Measurements from ENCODE around the gene MNT. TPM values are rescaled to one million over a fixed set of nuclear protein-coding genes. Genes with fewer than 3 reads are reported as not detected.

Gene MNT
- polyA plus RNA-seq, 1 donor from 2014 or later, result 6.1 TPM

DNA sequence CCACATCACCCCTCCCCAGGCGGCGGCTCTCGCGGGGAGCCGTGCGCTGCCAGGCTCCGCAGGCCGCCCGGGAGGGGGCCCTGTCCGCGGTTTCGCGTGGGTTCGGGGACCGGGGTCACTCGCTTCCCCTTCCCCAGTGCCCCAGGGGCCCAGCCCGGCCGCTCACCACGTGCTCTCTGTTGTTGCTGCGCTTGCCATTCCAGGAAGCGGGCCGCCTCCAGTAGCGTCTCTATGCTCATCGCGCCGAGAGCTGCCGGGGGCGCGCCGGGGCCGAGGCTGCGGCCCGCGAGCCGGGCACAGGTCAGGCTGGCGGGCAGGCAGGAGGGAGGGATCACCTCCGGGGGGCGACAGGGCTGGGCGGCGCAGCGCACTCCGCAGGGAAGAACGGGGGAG is 390 bp downstream of the MNT start:
- Histone ChIP-seq H3K4me2 (ENCODE audit: low read length) (peak overlapping the region; percentile 33), H3K27me3 (ENCODE audit: insufficient read depth, low read depth, low read length) (no peaks in the 10 kb centered on the region), H2AFZ (ENCODE audit: low read depth, low read length) (no peak overlapping the region)

GRCh38 chr17:2399572-2400473 is 1.0 kb downstream of the MNT start:
- H3K9ac ChIP-seq (ENCODE audit: low read length), result peak overlapping the region; percentile 99
- no peaks in the 10 kb centered on the region for H3K36me3 ChIP-seq (ENCODE audit: insufficient read depth, low read length)
- H3K4me3 ChIP-seq (ENCODE audit: low read length), result peak overlapping the region; percentile 100
- TF ChIP-seq TAF1 (IDR thresholded peaks at IDR 0.05; ENCODE audit: low read depth), result peak; percentile 66
- TF ChIP-seq EP300 (conservative IDR thresholded peaks at IDR 0.05; ENCODE audit: poor library complexity, severe bottlenecking), result peak; percentile 73
- TF ChIP-seq POLR2AphosphoS5 (IDR thresholded peaks at IDR 0.05), result peak; percentile 96
- TF ChIP-seq SMC3 (conservative IDR thresholded peaks at IDR 0.05; ENCODE audit: poor library complexity), result no peak
- peak; percentile 65 for TF ChIP-seq REST (IDR thresholded peaks at IDR 0.05; ENCODE audit: borderline replicate concordance)
- TF ChIP-seq RAD21 (conservative IDR thresholded peaks at IDR 0.05), result peak; percentile 24
- TF ChIP-seq EZH2 (IDR thresholded peaks at IDR 0.05; ENCODE audit: borderline replicate concordance, insufficient read depth, low read length, poor library complexity, severe bottlenecking), result no peak
- TF ChIP-seq, protein P1, sequence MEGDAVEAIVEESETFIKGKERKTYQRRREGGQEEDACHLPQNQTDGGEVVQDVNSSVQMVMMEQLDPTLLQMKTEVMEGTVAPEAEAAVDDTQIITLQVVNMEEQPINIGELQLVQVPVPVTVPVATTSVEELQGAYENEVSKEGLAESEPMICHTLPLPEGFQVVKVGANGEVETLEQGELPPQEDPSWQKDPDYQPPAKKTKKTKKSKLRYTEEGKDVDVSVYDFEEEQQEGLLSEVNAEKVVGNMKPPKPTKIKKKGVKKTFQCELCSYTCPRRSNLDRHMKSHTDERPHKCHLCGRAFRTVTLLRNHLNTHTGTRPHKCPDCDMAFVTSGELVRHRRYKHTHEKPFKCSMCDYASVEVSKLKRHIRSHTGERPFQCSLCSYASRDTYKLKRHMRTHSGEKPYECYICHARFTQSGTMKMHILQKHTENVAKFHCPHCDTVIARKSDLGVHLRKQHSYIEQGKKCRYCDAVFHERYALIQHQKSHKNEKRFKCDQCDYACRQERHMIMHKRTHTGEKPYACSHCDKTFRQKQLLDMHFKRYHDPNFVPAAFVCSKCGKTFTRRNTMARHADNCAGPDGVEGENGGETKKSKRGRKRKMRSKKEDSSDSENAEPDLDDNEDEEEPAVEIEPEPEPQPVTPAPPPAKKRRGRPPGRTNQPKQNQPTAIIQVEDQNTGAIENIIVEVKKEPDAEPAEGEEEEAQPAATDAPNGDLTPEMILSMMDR (IDR thresholded peaks at IDR 0.05; ENCODE audit: poor library complexity, severe bottlenecking), result no peak
- peak; percentile 93 for TF ChIP-seq MXI1 (conservative IDR thresholded peaks at IDR 0.05; ENCODE audit: poor library complexity, severe bottlenecking)
- H3K27ac ChIP-seq (ENCODE audit: low read length), result peak overlapping the region; percentile 100
- no peaks in the 10 kb centered on the region for H3K9me2 ChIP-seq (ENCODE audit: insufficient read depth, low read length)
- H2AFZ ChIP-seq (ENCODE audit: low read depth, low read length), result no peak overlapping the region
- peaks cover 33% of the 10 kb centered on the region for H4K20me1 ChIP-seq (ENCODE audit: insufficient read depth)
- H3K4me2 ChIP-seq (ENCODE audit: low read length), result peak overlapping the region; percentile 100
- H3K27me3 ChIP-seq (ENCODE audit: insufficient read depth, low read depth, low read length), result no peaks in the 10 kb centered on the region
- H3F3A ChIP-seq (ENCODE audit: insufficient read depth, low read length, poor library complexity, severe bottlenecking), result no peaks in the 10 kb centered on the region
- no peaks in the 10 kb centered on the region for H3K9me3 ChIP-seq (ENCODE audit: low read length)
- H3K79me2 ChIP-seq (replicated peaks; ENCODE audit: insufficient read depth, low read length), result peaks cover 53% of the 10 kb centered on the region

More for the DNA sequence above, 390 bp downstream of the MNT start:
- Histone ChIP-seq H3K27ac (ENCODE audit: low read length) (peak overlapping the region; percentile 100), H3K9me2 (ENCODE audit: insufficient read depth, low read length) (no peaks in the 10 kb centered on the region), H3K4me3 (ENCODE audit: low read length) (peak overlapping the region; percentile 100), H3K9ac (ENCODE audit: low read length) (peak overlapping the region; percentile 99), H4K20me1 (ENCODE audit: insufficient read depth) (peaks cover 26% of the 10 kb centered on the region), H3K36me3 (ENCODE audit: insufficient read depth, low read length) (no peaks in the 10 kb centered on the region), H3K79me2 (replicated peaks; ENCODE audit: insufficient read depth, low read length) (peaks cover 46% of the 10 kb centered on the region), H3F3A (ENCODE audit: insufficient read depth, low read length, poor library complexity, severe bottlenecking) (no peaks in the 10 kb centered on the region), H3K9me3 (ENCODE audit: low read length) (no peaks in the 10 kb centered on the region)
- TF ChIP-seq, protein P1 (IDR thresholded peaks at IDR 0.05; ENCODE audit: poor library complexity, severe bottlenecking), result no peak
- no peak for TF ChIP-seq TAF1 (IDR thresholded peaks at IDR 0.05; ENCODE audit: low read depth)
- TF ChIP-seq MXI1 (conservative IDR thresholded peaks at IDR 0.05; ENCODE audit: poor library complexity, severe bottlenecking), result no peak
- TF ChIP-seq SMC3 (conservative IDR thresholded peaks at IDR 0.05; ENCODE audit: poor library complexity), result no peak

Measured in neural cell (in vitro differentiated cells).